Activated CD4-positive, CD25-positive, alpha-beta regulatory T cell treated with anti-CD3 and anti-CD28 coated beads, Interleukin-2, amount 50 U/mL, for 72 hours (primary cell): Measurements from ENCODE around the gene HHIPL1.
"Not testable (repeated sequence)": the region's sequence is repeated elsewhere in the genome, so short reads cannot be mapped to it uniquely, and the experiment has no call there.

ENCODE experiments used
- DNase-seq: peaks from one replicate; pipeline ENCODE4 v3.0.0; 2021

The HHIPL1 gene

DNA sequence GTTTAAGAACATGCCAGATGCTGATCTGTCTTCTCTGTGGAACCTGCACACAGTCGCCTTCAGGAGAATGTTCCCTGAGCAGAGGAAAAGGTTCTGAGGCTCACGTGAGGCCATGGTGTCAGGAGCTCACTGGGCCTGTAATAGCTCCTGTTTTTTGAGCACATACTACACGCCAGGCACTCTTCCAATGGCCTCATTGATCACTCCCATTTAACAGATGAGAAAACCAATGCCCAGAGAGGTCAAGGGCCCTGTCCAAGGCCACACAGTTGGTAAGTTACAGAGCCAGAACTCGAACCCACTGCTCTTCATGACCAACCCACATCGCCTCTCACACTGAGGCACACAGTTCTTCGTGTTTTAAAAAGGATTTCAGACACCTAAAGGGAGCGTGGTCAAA lies 7.3 kb upstream of the HHIPL1 start:
- no peak for DNase-seq

DNA sequence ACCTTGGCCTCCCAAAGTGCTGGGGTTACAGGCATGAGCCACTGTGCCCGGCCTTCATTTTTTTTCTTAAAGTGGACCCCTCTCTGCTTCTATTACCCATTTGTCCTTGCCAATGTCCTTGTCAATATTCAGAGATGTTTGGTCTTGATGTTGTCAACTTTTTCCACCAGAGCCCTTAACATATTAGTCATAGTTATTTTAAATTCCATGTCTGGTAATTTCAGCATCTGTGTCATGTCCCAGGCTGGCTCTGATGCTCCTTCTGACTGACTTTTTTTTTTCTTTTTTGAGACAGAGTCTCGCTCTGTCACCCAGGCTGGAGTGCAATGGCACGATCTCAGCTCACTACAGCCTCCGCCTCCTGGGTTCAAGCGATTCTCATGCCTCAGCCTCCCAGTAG lies 2.2 kb upstream of the HHIPL1 start:
- not testable (repeated sequence) for DNase-seq

GRCh38 chr14:99643343-99643742 lies 1.6 kb upstream of the HHIPL1 start:
- no peak for DNase-seq

- no peak for DNase-seq
Observed at GRCh38 chr14:99644035-99644587, 818 bp upstream of the HHIPL1 start.

GRCh38 chr14:99645545-99646505 lies 896 bp downstream of the HHIPL1 start:
- no peak for DNase-seq

DNA sequence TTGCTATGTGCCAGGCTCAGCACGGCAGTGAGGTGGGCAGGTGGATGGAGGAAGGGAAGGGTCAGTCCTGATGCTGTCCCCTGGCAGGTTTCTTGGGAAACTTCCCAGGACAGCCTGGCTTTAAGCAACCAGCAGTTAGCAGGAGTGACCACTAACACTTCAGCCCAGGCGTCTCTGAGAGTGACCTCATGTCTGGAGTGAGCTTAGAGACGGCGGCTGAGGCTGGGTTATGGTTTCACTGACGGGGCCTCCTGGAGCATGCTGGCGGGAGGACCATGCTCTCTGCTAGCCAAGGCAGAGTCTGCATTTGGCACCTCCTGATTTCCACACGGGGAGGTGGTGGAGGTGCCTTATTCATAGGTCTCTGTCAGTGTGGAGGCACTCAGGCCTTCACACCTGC lies 2.5 kb downstream of the HHIPL1 start:
- DNase-seq, result no peak

DNA sequence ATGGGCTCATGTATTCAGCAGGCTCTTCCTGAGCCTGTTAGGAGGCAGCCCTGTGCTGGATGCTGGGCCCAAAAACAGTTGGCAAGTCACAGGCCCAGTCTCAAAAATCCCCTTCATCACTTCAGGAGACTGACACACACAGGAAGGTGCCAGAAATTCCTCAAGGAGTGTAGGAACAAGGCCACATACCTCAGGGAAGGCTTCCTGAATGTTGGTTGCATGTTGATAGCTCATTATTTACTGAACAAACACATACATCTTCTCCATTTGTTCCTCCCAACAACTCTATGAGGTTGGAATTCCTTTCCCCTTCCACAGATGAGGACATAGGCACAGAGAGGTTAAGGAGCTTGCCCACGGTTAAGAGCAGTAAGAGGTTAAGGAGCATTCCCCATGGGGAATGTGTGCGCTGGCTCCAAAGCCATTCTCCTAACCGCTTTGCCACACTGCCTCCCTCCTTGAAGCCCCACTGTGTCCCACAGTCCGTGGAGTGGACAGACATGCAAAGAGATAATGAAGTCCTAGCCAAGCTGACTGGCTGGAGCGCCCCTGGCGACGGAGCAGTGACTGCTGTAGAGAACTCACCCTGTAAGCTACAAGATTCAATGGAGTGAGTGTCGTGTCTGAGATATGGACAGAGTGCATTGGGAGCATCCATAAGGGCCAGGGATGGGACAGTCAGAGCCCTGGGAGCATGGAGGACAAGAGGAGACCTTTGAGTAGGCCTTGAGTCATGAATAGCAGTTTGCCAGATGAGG lies 3.3 kb downstream of the HHIPL1 start:
- DNase-seq, result no peak

GRCh38 chr14:99649219-99649618 lies 4.3 kb downstream of the HHIPL1 start:
- no peak for DNase-seq

DNA sequence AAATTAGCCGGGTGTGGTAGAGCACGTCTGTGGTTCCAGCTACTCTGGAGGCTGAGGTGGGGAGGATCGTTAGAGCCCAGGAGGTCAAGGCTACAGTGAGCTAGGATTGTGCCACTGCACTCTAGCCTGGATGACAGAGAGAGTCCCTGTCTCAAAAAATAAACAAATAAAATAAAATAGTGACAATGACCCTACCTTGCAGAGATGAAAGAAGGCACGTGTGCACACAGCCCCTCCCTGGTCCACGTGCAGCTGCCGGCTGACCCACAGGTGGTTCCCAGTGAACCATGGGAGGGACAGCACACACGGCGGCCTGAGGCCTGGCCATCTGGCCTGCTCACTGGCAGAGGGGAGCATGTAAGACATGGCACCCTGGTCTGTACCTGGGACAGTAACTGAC lies 4.7 kb downstream of the HHIPL1 start:
- DNase-seq, result no peak

DNA sequence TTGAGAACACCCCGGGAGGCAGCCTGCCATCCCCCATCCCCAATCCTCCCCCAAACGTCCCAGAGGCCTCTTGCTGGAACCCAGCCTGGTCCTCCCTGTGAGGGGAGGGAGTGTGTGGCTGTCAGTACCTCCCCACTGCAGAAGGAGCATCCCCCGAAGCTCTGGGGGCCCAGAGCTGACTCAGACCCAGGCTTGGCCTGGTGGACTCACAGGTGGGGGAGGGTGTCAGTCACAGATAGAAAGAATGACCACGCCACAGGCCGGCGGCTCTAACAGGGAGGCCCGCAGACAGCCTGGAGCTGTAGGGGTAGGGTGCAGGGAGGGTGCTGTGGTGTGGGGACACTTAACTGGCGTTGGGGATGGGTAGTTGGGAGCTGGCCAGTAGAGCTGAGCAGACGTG lies 5.3 kb downstream of the HHIPL1 start:
- DNase-seq, result no peak

DNA sequence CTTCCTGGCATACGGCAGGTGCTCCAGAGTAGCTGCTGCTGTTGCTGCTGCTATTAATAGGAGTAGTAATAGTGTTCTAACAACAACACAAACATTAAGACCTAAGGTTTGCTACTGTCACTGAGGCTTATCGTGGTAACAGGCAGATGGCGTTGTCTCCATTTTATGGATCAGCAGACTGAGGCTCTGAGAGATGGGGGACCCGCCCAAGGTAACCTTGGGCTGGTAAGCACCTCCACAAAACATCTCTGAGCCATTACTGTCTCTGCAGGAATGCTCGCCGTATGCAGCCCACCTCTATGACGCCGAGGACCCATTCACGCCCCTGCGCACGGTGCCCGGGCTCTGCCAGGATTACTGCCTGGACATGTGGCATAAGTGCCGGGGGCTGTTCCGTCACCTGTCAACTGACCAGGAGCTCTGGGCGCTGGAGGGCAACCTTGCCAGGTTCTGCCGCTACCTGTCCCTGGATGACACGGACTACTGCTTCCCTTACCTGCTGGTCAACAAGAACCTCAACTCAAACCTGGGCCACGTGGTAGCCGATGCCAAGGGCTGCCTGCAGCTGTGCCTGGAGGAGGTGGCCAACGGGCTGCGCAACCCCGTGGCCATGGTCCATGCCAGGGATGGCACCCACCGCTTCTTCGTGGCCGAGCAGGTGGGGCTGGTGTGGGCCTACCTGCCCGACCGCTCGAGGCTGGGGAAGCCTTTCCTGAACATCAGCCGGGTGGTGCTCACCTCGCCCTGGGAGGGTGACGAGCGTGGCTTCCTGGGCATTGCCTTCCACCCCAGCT lies 7.2 kb downstream of the HHIPL1 start:
- no peak for DNase-seq

DNA sequence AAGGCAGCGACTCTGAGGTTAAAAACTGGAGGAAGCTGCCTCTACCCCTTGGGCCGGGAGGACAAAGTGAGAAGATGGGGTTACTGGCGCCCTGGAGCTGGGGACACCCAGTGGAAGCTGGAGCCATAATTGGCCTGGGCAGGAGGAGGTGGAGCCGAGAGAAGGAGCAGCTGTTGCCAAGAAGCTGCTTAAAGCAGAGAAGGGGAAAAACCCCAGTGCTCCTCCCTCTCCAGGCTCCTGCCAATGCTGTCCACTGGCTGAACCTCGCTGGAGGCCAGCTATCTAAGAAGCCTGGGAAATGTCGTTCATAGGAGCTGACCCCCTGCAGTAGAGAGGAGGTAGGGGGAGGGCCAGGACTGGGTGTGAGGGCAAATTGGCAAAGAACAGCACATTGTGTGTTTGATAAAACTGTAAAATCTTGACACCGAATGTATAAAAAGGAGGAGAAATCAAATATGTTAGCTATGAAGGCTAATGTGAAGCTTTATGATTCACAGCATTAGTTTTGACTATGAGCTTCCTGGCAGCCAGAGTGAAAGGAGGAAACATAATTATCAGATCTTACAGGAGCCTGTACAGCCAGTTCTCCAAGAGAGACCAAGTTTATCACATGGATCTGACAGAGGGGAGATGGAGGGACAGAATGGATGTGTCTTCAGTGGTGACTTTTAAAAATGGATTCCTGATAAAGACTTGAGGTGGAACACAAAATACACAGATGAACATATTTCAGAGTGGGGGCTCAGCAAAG lies 9.5 kb downstream of the HHIPL1 start:
- no peak for DNase-seq

DNA sequence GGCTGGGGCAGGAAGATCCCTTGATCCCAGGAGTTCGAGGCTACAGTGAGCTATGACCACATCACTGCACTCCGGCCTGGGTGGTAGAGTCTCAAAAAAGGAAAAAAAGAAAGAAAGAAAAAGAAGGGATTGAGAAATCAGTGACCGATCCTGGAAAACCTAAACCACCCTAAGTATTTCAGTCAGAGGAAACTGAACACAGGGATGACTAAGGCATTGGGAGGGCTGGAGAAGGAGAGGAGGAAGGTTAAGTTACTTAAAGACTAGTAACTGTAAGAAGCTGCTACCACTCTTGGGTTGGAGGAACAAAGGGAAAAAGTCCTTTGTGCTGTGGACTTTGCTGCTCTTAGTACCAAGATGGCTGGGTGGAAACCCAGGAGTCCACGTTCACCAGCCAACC lies 10.6 kb downstream of the HHIPL1 start:
- DNase-seq, result no peak

DNA sequence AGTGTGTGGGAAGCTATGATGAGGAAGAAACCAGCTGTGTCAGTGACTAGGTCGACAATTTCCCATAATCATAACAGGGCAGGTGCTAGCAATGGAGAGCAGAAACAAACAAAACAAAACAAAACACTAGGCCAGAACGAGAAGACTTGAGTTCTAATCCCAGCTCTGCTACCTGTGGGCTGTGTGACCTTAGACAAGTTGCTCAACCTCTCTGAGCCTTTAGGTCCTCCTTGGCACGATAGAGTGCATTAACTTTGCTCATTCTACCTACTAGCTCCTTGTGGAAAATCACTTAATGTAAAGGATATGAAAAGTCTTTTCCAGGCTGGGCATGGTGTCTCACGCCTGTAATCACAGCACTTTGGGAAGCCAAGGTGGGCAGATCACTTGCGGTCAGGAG lies 11.2 kb downstream of the HHIPL1 start:
- DNase-seq, result no peak

- DNase-seq, result no peak
Observed at GRCh38 chr14:99657645-99658155, 12.8 kb downstream of the HHIPL1 start.

DNA sequence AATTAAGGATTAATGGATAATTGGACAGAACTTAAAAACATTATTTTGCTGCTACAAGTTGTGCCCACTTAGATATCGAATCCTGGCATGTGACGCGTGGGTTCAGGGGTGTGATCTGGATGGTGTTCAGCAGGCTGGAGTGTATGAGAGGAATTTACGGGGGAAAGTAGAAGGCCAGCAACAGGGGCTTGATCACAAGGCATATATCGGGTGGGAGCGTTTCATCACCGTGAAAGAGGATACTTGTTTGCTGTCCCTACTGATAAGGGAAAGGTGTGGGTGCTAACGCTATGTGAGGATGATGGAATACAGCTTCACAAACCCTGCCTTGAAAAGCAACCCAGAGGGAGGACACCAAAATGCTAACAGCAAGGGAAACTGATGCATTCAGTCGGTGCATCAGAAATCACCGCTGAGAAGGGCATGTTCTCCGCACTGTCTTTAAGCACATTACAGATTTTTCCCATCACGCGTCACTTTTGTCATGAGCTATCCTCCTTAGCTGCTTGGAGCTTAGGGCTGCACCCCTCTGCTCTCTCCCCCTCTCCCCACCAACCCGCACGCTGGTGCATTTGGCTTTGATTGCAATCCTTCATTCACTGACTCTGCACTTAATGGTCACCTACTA lies 13.4 kb downstream of the HHIPL1 start:
- no peak for DNase-seq

DNA sequence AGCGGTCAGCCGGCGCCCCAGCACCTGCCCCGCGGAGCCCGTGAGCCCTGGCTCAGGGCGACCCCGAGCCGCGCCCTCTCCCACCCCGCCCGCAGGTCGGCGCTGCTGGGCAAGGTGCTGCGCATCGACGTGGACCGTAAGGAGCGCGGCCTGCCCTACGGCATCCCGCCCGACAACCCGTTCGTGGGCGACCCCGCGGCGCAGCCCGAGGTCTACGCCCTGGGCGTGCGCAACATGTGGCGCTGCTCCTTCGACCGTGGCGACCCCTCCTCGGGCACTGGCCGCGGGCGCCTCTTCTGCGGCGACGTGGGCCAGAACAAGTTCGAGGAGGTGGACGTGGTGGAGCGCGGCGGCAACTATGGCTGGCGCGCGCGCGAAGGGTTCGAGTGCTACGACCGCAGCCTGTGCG lies 14.4 kb downstream of the HHIPL1 start:
- DNase-seq, result no peak

- no peak for DNase-seq
Observed at GRCh38 chr14:99660006-99660566, 15.2 kb downstream of the HHIPL1 start.

GRCh38 chr14:99660794-99661193 lies 15.9 kb downstream of the HHIPL1 start:
- no peak for DNase-seq

- not testable (repeated sequence) for DNase-seq
Observed at GRCh38 chr14:99661206-99661605, 16.3 kb downstream of the HHIPL1 start.

GRCh38 chr14:99662846-99663245 lies 17.9 kb downstream of the HHIPL1 start:
- DNase-seq, result no peak
